H1 (cell line): Measurements from ENCODE around the gene SYNRG. TPM values are rescaled to one million over a fixed set of nuclear protein-coding genes. Genes with fewer than 3 reads are reported as not detected.

Experiments used
- CTCF ChIA-PET: fragments of 300-600 bp; sonication (Branson Sonifier 250); formaldehyde crosslinking; loops from one replicate; lab custom pipeline; 2021; ENCODE audit not compliant: partially characterized antibody; lab: Charles Lee
- POLR2A ChIA-PET: fragments of 300-600 bp; sonication (Branson Sonifier 250); formaldehyde crosslinking; loops from one replicate; lab custom pipeline; 2021; ENCODE audit warnings: inconsistent platforms; ENCODE audit not compliant: partially characterized antibody; lab: Charles Lee
- DNase-seq, 2 experiments: peaks; one replicate each; pipeline versions ENCODE4 v3.0.0 to v3.0.0-alpha.2; 2010 to 2022; ENCODE audit warnings: low spot score in 2 of 2, low read depth in 1 of 2, mixed read lengths in 1 of 2
- FAIRE-seq: peaks from 2 replicates; lab custom pipeline; 2011; peaks lifted over from hg19 to GRCh38; lab: Jason Lieb, UNC
- H2AFZ ChIP-seq: 2 replicates; pipeline ENCODE4 v1.8.1; 2012; ENCODE audit warnings: low read length, inconsistent platforms
- H2AK5ac ChIP-seq: 2 replicates; pipeline ENCODE4 v1.6.1; 2013; ENCODE audit warnings: low read depth, low read length
- H2BK120ac ChIP-seq: replicated peaks from 2 replicates; pipeline ENCODE3; 2013; ENCODE audit warnings: low read depth, low read length, inconsistent platforms
- H2BK12ac ChIP-seq: 2 replicates; pipeline ENCODE4 v1.6.1; 2013; ENCODE audit warnings: low read depth, low read length
- H2BK15ac ChIP-seq: 2 replicates; pipeline ENCODE4 v1.6.1; 2013; ENCODE audit warnings: low read length
- H2BK20ac ChIP-seq: 2 replicates; pipeline ENCODE4 v1.6.1; 2013; ENCODE audit warnings: low read length
- H2BK5ac ChIP-seq: 2 replicates; pipeline ENCODE4 v1.6.1; 2013; ENCODE audit warnings: low read depth, low read length
- H3K14ac ChIP-seq: 2 replicates; pipeline ENCODE4 v1.6.1; 2013; ENCODE audit warnings: inconsistent platforms; ENCODE audit not compliant: insufficient read length
- H3K18ac ChIP-seq: 2 replicates; pipeline ENCODE4 v1.6.1; 2013; ENCODE audit warnings: low read length; ENCODE audit errors: extremely low read depth
- H3K23ac ChIP-seq: 2 replicates; pipeline ENCODE4 v1.6.1; 2013; ENCODE audit warnings: inconsistent platforms; ENCODE audit not compliant: insufficient read length
- H3K23me2 ChIP-seq: 2 replicates; pipeline ENCODE4 v1.6.1; 2013; ENCODE audit warnings: low read depth, low read length
- H3K27ac ChIP-seq: 2 replicates; pipeline ENCODE4 v1.6.1; 2011; ENCODE audit warnings: low read depth, low read length, inconsistent platforms
- H3K27me3 ChIP-seq, 4 experiments: replicated peaks in 1 of 4; 1 replicate in 1 of 4; 2 replicates in 3 of 4; pipeline versions ENCODE4 v1.6.1 to v1.8.1; 2011 to 2013; ENCODE audit warnings: low read length in 3 of 4, mild to moderate bottlenecking in 3 of 4, inconsistent platforms in 2 of 4, mixed read lengths in 2 of 4, moderate library complexity in 1 of 4; ENCODE audit not compliant: control insufficient read depth in 3 of 4, insufficient read depth in 3 of 4; ENCODE audit errors: extremely low read depth in 1 of 4
- H3K36me3 ChIP-seq, 4 experiments: 2 replicates each; pipeline versions ENCODE4 v1.6.1 to v1.8.1; 2011 to 2013; ENCODE audit warnings: mild to moderate bottlenecking in 4 of 4, low read length in 3 of 4, moderate library complexity in 2 of 4, control low read depth in 1 of 4, inconsistent platforms in 1 of 4; ENCODE audit not compliant: insufficient read depth in 4 of 4, control insufficient read depth in 2 of 4
- H3K4ac ChIP-seq: replicated peaks from 2 replicates; pipeline ENCODE3; 2013; ENCODE audit warnings: low read length, low read depth, mixed read lengths, inconsistent platforms; ENCODE audit not compliant: insufficient read length
- H3K4me1 ChIP-seq, 4 experiments: replicated peaks in 1 of 4; 1 replicate in 1 of 4; 2 replicates in 3 of 4; pipeline versions ENCODE4 v1.6.1 to v1.8.1; 2011 to 2013; ENCODE audit warnings: low read length in 3 of 4, inconsistent platforms in 2 of 4, mixed read lengths in 1 of 4; ENCODE audit not compliant: insufficient read depth in 4 of 4, control insufficient read depth in 3 of 4
- H3K4me2 ChIP-seq, 2 experiments: 2 replicates each; pipeline versions ENCODE4 v1.6.1 to v1.8.1; 2011 to 2013; ENCODE audit warnings: low read depth in 2 of 2, low read length in 2 of 2, control low read depth in 1 of 2, inconsistent platforms in 1 of 2, mild to moderate bottlenecking in 1 of 2; ENCODE audit not compliant: insufficient read depth in 1 of 2
- H3K4me3 ChIP-seq, 4 experiments: fragments of 200-600, 300-600 bp in 1 of 4; sonication (generic), shearing (Covaris generic), sonication (Bioruptor Twin) in 1 of 4; 2 replicates each; pipeline versions ENCODE4 v1.5.1 to v1.8.1; 2011 to 2016; ENCODE audit warnings: low read length in 4 of 4, low read depth in 3 of 4, control low read depth in 2 of 4, inconsistent platforms in 2 of 4, mild to moderate bottlenecking in 2 of 4, mixed read lengths in 1 of 4, moderate library complexity in 1 of 4; ENCODE audit not compliant: insufficient read depth in 2 of 4; ENCODE audit errors: extremely low read depth in 1 of 4
- H3K56ac ChIP-seq: replicated peaks from 2 replicates; pipeline ENCODE3; 2013; ENCODE audit warnings: low read depth, mild to moderate bottlenecking, mixed read lengths, low read length, inconsistent platforms; ENCODE audit not compliant: insufficient read length
- H3K79me1 ChIP-seq: 2 replicates; pipeline ENCODE4 v1.6.1; 2013; ENCODE audit warnings: low read depth, low read length, control low read depth
- H3K79me2 ChIP-seq, 2 experiments: 2 replicates each; pipeline versions ENCODE4 v1.6.1 to v1.8.1; 2012 to 2013; ENCODE audit warnings: low read length in 2 of 2, mild to moderate bottlenecking in 2 of 2, inconsistent platforms in 1 of 2; ENCODE audit not compliant: insufficient read depth in 2 of 2, control insufficient read depth in 1 of 2
- H3K9ac ChIP-seq, 4 experiments: replicated peaks in 1 of 4; 1 replicate in 1 of 4; 2 replicates in 3 of 4; pipeline versions ENCODE4 v1.6.1 to v1.8.1; 2011 to 2013; ENCODE audit warnings: low read depth in 3 of 4, low read length in 3 of 4, control low read depth in 2 of 4, mild to moderate bottlenecking in 2 of 4, moderate library complexity in 2 of 4, inconsistent platforms in 1 of 4; ENCODE audit errors: extremely low read depth in 1 of 4
- H3K9me3 ChIP-seq, 2 experiments: 2 replicates each; pipeline versions ENCODE4 v1.6.1 to v1.8.1; 2012 to 2013; ENCODE audit warnings: mild to moderate bottlenecking in 2 of 2, moderate library complexity in 2 of 2, control low read depth in 1 of 2, inconsistent platforms in 1 of 2, low read depth in 1 of 2, low read length in 1 of 2, mixed read lengths in 1 of 2; ENCODE audit not compliant: insufficient read depth in 2 of 2
- H4K20me1 ChIP-seq, 2 experiments: replicated peaks in 1 of 2; 2 replicates each; pipeline versions ENCODE3 to v1.8.1; 2011 to 2013; ENCODE audit warnings: inconsistent platforms in 2 of 2, low read length in 2 of 2, mild to moderate bottlenecking in 1 of 2; ENCODE audit not compliant: insufficient read depth in 2 of 2, control insufficient read depth in 1 of 2
- H4K5ac ChIP-seq: 2 replicates; pipeline ENCODE4 v1.6.1; 2013; ENCODE audit warnings: low read length, low read depth, mixed read lengths, inconsistent platforms; ENCODE audit not compliant: insufficient read length
- H4K8ac ChIP-seq: 2 replicates; pipeline ENCODE4 v1.8.0; 2013; ENCODE audit warnings: mild to moderate bottlenecking, moderate library complexity, low read length, inconsistent platforms; ENCODE audit not compliant: insufficient read depth; ENCODE audit errors: extremely low read depth
- H4K91ac ChIP-seq: replicated peaks from 2 replicates; pipeline ENCODE3; 2013; ENCODE audit warnings: low read length, mixed read lengths, inconsistent platforms; ENCODE audit not compliant: insufficient read length
- FOSL1 ChIP-seq: IDR thresholded peaks from 2 replicates; pipeline ENCODE4 v1.6.1; 2011; ENCODE audit warnings: mild to moderate bottlenecking, low read depth, low read length, moderate library complexity; ENCODE audit not compliant: insufficient read depth
- SIRT6 ChIP-seq: IDR thresholded peaks from one replicate; pipeline ENCODE4 v1.7.1; 2012; ENCODE audit warnings: low read length, inconsistent platforms
- WGBS, 2 experiments: shearing (Covaris generic) in 1 of 2; methylation state at CpG; one replicate each; pipeline versions ENCODE4 v1.1.6 to v1.1.7; 2013 to 2015; ENCODE audit warnings: low lambda C conversion rate in 2 of 2, mixed read lengths in 2 of 2, inconsistent platforms in 1 of 2, low coverage in 1 of 2, missing lambda C conversion rate in 1 of 2; ENCODE audit not compliant: insufficient replicate concordance in 2 of 2, insufficient coverage in 1 of 2, insufficient read length in 1 of 2; ENCODE audit errors: extremely low coverage in 1 of 2, missing lambda C conversion rate in 1 of 2; 5-methylcytosine and 5-hydroxymethylcytosine counted together
- polyA plus RNA-seq, 7 experiments: library from polyadenylated mRNA; depleted of rRNA in 3 of 7; stranded (reverse) in 5 of 7; unstranded in 2 of 7; fragments of >200 nt in 5 of 7; fragments of 200-250 nt in 2 of 7; gene quantifications; 1 replicate in 5 of 7; 2 replicates in 1 of 7; 4 replicates in 1 of 7; pipeline versions ENCODE4 v1.2.1 to v1.2.3, GENCODE V29; 2011 to 2013; ENCODE audit warnings: missing spikeins in 2 of 7, mixed read lengths in 2 of 7
- total RNA-seq: library from RNA; stranded (reverse); fragmentation: NEBNext Ultra II Directional; extraction: Animal tissue kit (Norgen Biotek cat#: 25700); gene quantifications from 2 replicates; pipeline ENCODE4 v1.2.1, GENCODE V29; 2021
- TF ChIP-seq, protein P1 (sequence below): IDR thresholded peaks from 2 replicates; pipeline ENCODE4 v1.6.1; 2012; ENCODE audit warnings: low read length, inconsistent platforms

SYNRG gene
- total and polyA plus RNA-seq, 2 of the 8 experiments (the other 6 are each of a cell fraction or from before 2014, with no cell fraction given) = 7.7 to 31.7 TPM

DNA sequence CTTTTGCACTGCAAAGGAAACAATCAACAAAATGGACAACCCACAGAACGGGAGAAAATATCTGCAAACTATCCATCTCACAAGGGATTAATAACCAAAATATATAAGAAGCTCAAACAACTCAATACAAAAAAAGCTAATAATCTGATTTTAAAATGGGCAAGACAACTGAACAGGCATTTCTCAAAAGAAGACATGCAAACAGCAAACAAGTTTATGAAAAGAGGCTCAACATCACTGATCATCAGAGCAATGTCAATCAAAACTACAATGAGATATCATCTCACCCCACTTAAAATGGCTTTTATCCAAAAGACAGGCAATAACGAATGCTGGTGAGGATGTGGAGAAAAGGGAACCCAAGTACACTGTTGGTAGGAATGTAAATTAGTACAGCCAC lies 34.8 kb downstream of the SYNRG start:
- H4K20me1 ChIP-seq = no peaks in the 10 kb centered on the region
- no peak overlapping the region for H2BK12ac ChIP-seq
- WGBS, 2 experiments = 90% methylated on average over 2 of the region's 2 CpGs; no CpG with 5 or more reads in 1 of the 2 experiments
- H3K4me2 ChIP-seq = no peak overlapping the region
- no peak for FAIRE-seq
- peaks cover 0 to 22% (median 3%) of the 10 kb centered on the region in 4 experiments; a peak in 3 of 8 replicates for H3K36me3 ChIP-seq
- H4K91ac ChIP-seq = no peak overlapping the region
- H2AK5ac ChIP-seq = no peak overlapping the region
- no peaks in the 10 kb centered on the region for H3K4me1 ChIP-seq
- H3K23ac ChIP-seq = no peak overlapping the region
- H3K14ac ChIP-seq = no peak overlapping the region
- H4K8ac ChIP-seq = no peak overlapping the region
- no peak overlapping the region for H3K9ac ChIP-seq
- H3K23me2 ChIP-seq = no peaks in the 10 kb centered on the region
- H2BK120ac ChIP-seq = no peak overlapping the region
- no peaks in the 10 kb centered on the region for H3K79me1 ChIP-seq
- H2BK20ac ChIP-seq = no peak overlapping the region
- H3K27ac ChIP-seq = no peak overlapping the region
- H3K4ac ChIP-seq = no peak overlapping the region
- no peak overlapping the region for H4K5ac ChIP-seq
- no peaks in the 10 kb centered on the region for H3K27me3 ChIP-seq
- H3K4me3 ChIP-seq = no peak overlapping the region
- no peak overlapping the region for H2BK5ac ChIP-seq
- no peak overlapping the region for H2AFZ ChIP-seq
- POLR2A ChIA-PET = interaction anchor here (1.6 kb wide), 1 partner anchor 11 kb away, joined by 4 read pairs; no protein-coding TSS in a partner anchor
- no peak overlapping the region for H2BK15ac ChIP-seq
- CTCF ChIA-PET = interaction anchor here (0.6 to 1.0 kb wide), 2 partner anchors 30 to 47 kb away, joined by 4 read pairs; no protein-coding TSS in a partner anchor
- DNase-seq = no peak
- no peaks in the 10 kb centered on the region for H3K79me2 ChIP-seq
- H3K56ac ChIP-seq = no peak overlapping the region
- no peaks in the 10 kb centered on the region for H3K9me3 ChIP-seq
- TF ChIP-seq, protein P1, sequence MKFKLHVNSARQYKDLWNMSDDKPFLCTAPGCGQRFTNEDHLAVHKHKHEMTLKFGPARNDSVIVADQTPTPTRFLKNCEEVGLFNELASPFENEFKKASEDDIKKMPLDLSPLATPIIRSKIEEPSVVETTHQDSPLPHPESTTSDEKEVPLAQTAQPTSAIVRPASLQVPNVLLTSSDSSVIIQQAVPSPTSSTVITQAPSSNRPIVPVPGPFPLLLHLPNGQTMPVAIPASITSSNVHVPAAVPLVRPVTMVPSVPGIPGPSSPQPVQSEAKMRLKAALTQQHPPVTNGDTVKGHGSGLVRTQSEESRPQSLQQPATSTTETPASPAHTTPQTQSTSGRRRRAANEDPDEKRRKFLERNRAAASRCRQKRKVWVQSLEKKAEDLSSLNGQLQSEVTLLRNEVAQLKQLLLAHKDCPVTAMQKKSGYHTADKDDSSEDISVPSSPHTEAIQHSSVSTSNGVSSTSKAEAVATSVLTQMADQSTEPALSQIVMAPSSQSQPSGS = no peak
- TF ChIP-seq FOSL1 = no peak
- no peak for TF ChIP-seq SIRT6
- no peak overlapping the region for H3K18ac ChIP-seq
